Vagina (tissue), 2 donors: ENCODE data around the gene HEYL.

Experiments used
- POLR2A ChIP-seq, 2 donors: fragments of 450-650 bp; IDR thresholded peaks; one replicate each; pipeline ENCODE4 v1.6.1; 2017; ENCODE audit warnings: antibody characterized with exemption in 2 of 2, mild to moderate bottlenecking in 2 of 2, moderate library complexity in 2 of 2
- TF ChIP-seq, protein P1 (sequence below), 3 experiments: fragments of 450-650 bp in 2 of 3; fragments of 200-600 bp in 1 of 3; sonication (generic) in 1 of 3; IDR thresholded peaks; one replicate each; pipeline ENCODE4 v1.5.1; 2017 to 2019; ENCODE audit warnings: antibody characterized with exemption in 3 of 3, mild to moderate bottlenecking in 2 of 3, moderate library complexity in 2 of 3

DNA sequence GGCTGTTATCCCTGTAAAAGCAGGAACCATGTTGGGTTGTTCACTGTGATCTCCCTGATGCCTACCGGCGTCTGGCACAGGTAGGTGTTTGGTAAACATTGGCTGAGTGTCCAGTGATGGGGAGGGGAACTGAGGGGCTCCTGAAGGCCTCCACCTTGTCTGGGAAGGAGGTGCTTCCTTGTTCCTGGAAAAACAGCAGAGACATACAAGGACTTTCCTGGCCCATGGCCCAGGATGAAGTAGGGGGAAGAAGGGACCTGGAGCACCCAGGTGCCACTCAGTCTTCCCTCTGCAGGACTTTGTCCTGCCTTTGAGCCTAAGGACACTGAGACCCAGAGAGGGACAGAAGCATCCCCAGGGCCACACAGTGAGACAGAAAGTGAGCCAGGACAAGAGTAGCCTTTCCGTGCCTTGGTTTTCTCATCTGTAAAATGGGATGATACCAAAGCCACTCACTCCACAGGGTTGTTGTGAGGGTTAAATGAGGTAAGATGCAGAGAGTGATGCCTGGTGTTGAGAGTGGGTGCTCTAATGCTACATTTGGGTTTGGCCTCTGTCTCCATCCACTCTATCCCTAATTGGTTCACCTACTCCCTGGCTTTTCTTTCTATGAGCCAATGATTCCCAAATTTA is 6.1 kb upstream of the HEYL start:
- TF ChIP-seq, protein P1, sequence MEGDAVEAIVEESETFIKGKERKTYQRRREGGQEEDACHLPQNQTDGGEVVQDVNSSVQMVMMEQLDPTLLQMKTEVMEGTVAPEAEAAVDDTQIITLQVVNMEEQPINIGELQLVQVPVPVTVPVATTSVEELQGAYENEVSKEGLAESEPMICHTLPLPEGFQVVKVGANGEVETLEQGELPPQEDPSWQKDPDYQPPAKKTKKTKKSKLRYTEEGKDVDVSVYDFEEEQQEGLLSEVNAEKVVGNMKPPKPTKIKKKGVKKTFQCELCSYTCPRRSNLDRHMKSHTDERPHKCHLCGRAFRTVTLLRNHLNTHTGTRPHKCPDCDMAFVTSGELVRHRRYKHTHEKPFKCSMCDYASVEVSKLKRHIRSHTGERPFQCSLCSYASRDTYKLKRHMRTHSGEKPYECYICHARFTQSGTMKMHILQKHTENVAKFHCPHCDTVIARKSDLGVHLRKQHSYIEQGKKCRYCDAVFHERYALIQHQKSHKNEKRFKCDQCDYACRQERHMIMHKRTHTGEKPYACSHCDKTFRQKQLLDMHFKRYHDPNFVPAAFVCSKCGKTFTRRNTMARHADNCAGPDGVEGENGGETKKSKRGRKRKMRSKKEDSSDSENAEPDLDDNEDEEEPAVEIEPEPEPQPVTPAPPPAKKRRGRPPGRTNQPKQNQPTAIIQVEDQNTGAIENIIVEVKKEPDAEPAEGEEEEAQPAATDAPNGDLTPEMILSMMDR (IDR thresholded peaks at IDR 0.05), result no peak
- TF ChIP-seq POLR2A (IDR thresholded peaks at IDR 0.05), result no peak
